GM23338 (cell line): ENCODE measurements around the gene PLA2G6. TPM values are rescaled to one million over a fixed set of nuclear protein-coding genes. Genes with fewer than 3 reads are reported as not detected.

Source experiments
- ATAC-seq: fragments of 200-7000 bp; cut with Tn5 transposase; 3 replicates; pipeline ENCODE4 v1.9.1; 2020
- DNase-seq: peaks from one replicate; pipeline ENCODE4 v3.0.0-alpha.2; 2015; ENCODE audit warnings: low spot score
- H2AFZ ChIP-seq: fragments of 200-600 bp; sonication (generic); 2 replicates; pipeline ENCODE4 v1.8.0; 2016; ENCODE audit warnings: antibody characterized with exemption, mild to moderate bottlenecking, moderate library complexity
- H3F3A ChIP-seq: fragments of 200-600 bp; sonication (generic); replicated peaks from 2 replicates; pipeline ENCODE4 v1.8.0; 2017; ENCODE audit warnings: antibody characterized with exemption, mixed run types, low read depth
- H3K27ac ChIP-seq: fragments of 200-600 bp; sonication (generic); 2 replicates; pipeline ENCODE4 v1.6.1; 2016; ENCODE audit warnings: low read depth
- H3K27me3 ChIP-seq: fragments of 200-600 bp; sonication (generic); 2 replicates; pipeline ENCODE4 v1.8.0; 2016; ENCODE audit warnings: mild to moderate bottlenecking, mixed run types, moderate library complexity; ENCODE audit not compliant: insufficient read depth
- H3K36me3 ChIP-seq: fragments of 200-600 bp; sonication (generic); 2 replicates; pipeline ENCODE4 v1.8.0; 2016; ENCODE audit warnings: mild to moderate bottlenecking; ENCODE audit not compliant: insufficient read depth
- H3K4me1 ChIP-seq: fragments of 200-600 bp; sonication (generic); 2 replicates; pipeline ENCODE4 v1.8.0; 2016; ENCODE audit warnings: mild to moderate bottlenecking, moderate library complexity; ENCODE audit not compliant: insufficient read depth
- H3K4me2 ChIP-seq: fragments of 200-600 bp; sonication (generic); 2 replicates; pipeline ENCODE4 v1.7.1; 2017; ENCODE audit warnings: mixed run types
- H3K4me3 ChIP-seq: fragments of 200-600 bp; sonication (generic); 2 replicates; pipeline ENCODE4 v1.6.1; 2016; ENCODE audit warnings: mixed run types
- H3K79me2 ChIP-seq: fragments of 200-600 bp; sonication (generic); replicated peaks from 2 replicates; pipeline ENCODE4 v1.8.0; 2017; ENCODE audit warnings: mild to moderate bottlenecking; ENCODE audit not compliant: insufficient read depth
- H3K9me2 ChIP-seq: fragments of 200-600 bp; sonication (generic); 2 replicates; pipeline ENCODE4 v1.8.0; 2017; ENCODE audit not compliant: insufficient read depth
- H4K20me1 ChIP-seq: fragments of 200-600 bp; sonication (generic); replicated peaks from 2 replicates; pipeline ENCODE4 v1.8.0; 2017; ENCODE audit warnings: mild to moderate bottlenecking; ENCODE audit not compliant: insufficient read depth
- H3K27ac Mint-ChIP-seq: 2 replicates; pipeline ENCODE4 v1.8.0; 2020; ENCODE audit warnings: inconsistent platforms, mild to moderate bottlenecking, moderate library complexity, mixed read lengths
- H3K27me3 Mint-ChIP-seq: 3 replicates; pipeline ENCODE4 v1.8.0; 2022; ENCODE audit warnings: low read depth, mild to moderate bottlenecking, moderate library complexity, mixed read lengths, inconsistent platforms; ENCODE audit not compliant: insufficient read depth, poor library complexity
- H3K36me3 Mint-ChIP-seq: 3 replicates; pipeline ENCODE4 v1.8.0; 2021; ENCODE audit warnings: low read depth, mild to moderate bottlenecking, inconsistent platforms, moderate library complexity, mixed read lengths
- H3K4me1 Mint-ChIP-seq: 3 replicates; pipeline ENCODE4 v1.8.0; 2020; ENCODE audit warnings: mild to moderate bottlenecking, inconsistent platforms, mixed read lengths
- H3K4me3 Mint-ChIP-seq: 3 replicates; pipeline ENCODE4 v1.8.0; 2021; ENCODE audit warnings: moderate library complexity, mild to moderate bottlenecking, inconsistent platforms, mixed read lengths
- H3K9me3 Mint-ChIP-seq: 3 replicates; pipeline ENCODE4 v1.8.0; 2020; ENCODE audit warnings: moderate library complexity, mild to moderate bottlenecking, inconsistent platforms, mixed read lengths
- CREB1 ChIP-seq: fragments of 250-450 bp; sonication (Bioruptor Pico); IDR thresholded peaks from 2 replicates; pipeline ENCODE4 v1.5.0; 2020; ENCODE audit warnings: low read depth, mild to moderate bottlenecking, moderate library complexity
- EZH2 ChIP-seq: fragments of 200-600 bp; sonication (generic); IDR thresholded peaks from one replicate; pipeline ENCODE4 v1.8.0; 2017; ENCODE audit warnings: antibody characterized with exemption, mild to moderate bottlenecking, low read depth; ENCODE audit not compliant: unreplicated experiment
- EZH2phosphoT487 ChIP-seq: fragments of 200-600 bp; sonication (generic); IDR thresholded peaks from one replicate; pipeline ENCODE4 v1.8.1; 2018; ENCODE audit warnings: antibody characterized with exemption; ENCODE audit not compliant: unreplicated experiment
- JUNB ChIP-seq: IDR thresholded peaks from one replicate; pipeline ENCODE4 v1.6.1; 2016; ENCODE audit warnings: antibody characterized with exemption; ENCODE audit not compliant: unreplicated experiment
- NANOG ChIP-seq: IDR thresholded peaks from 2 replicates; pipeline ENCODE4 v1.6.1; 2016; ENCODE audit warnings: antibody characterized with exemption, borderline replicate concordance
- POLR2AphosphoS5 ChIP-seq: IDR thresholded peaks from 2 replicates; pipeline ENCODE4 v1.6.1; 2016; ENCODE audit warnings: antibody characterized with exemption, low read depth
- STAT1 ChIP-seq: IDR thresholded peaks from one replicate; pipeline ENCODE4 v1.6.1; 2016; ENCODE audit warnings: antibody characterized with exemption; ENCODE audit not compliant: unreplicated experiment
- ZNF114 ChIP-seq: fragments of 250-450 bp; sonication (Bioruptor Pico); IDR thresholded peaks from 2 replicates; pipeline ENCODE4 v1.5.0; 2020; ENCODE audit warnings: mild to moderate bottlenecking, moderate library complexity
- ZNF331 ChIP-seq: fragments of 250-450 bp; sonication (Bioruptor Pico); IDR thresholded peaks from 2 replicates; pipeline ENCODE4 v1.5.0; 2020; ENCODE audit warnings: low read depth, mild to moderate bottlenecking, moderate library complexity
- polyA plus RNA-seq: library from polyadenylated mRNA; unstranded; fragments of >200 nt; fragmentation: Nextera tagmentation; extraction: Ambion mirVana; gene quantifications from 2 replicates; pipeline ENCODE4 v1.2.1, GENCODE V29; 2016
- total RNA-seq: library from RNA; depleted of rRNA; stranded (reverse); fragments of >200 nt; shearing (Covaris generic); gene quantifications from 2 replicates; pipeline ENCODE4 v1.2.3, GENCODE V29; 2014
- TF ChIP-seq, protein P1 (sequence below): IDR thresholded peaks from 2 replicates; pipeline ENCODE4 v1.6.1; 2016; ENCODE audit warnings: antibody characterized with exemption
- TF ChIP-seq, protein P2 (sequence below): fragments of 250-450 bp; sonication (Bioruptor Pico); IDR thresholded peaks from 2 replicates; pipeline ENCODE4 v1.5.0; 2020; ENCODE audit warnings: mild to moderate bottlenecking, moderate library complexity
- TF ChIP-seq, protein P3 (sequence below), 2 experiments: fragments of 200-600 bp in 1 of 2; sonication (generic) in 1 of 2; conservative IDR thresholded peaks; 2 replicates each; pipeline versions ENCODE4 v1.5.1 to v1.6.1; 2016 to 2017; ENCODE audit warnings: antibody characterized with exemption in 2 of 2, low read depth in 2 of 2, mild to moderate bottlenecking in 2 of 2, moderate library complexity in 1 of 2
- TF ChIP-seq, protein P4 (sequence below): IDR thresholded peaks from one replicate; pipeline ENCODE4 v1.6.1; 2018; ENCODE audit warnings: antibody characterized with exemption; ENCODE audit not compliant: unreplicated experiment

The PLA2G6 gene
- total and polyA plus RNA-seq, 2 experiments from 2014 or later: 4.5 to 12.6 TPM

DNA sequence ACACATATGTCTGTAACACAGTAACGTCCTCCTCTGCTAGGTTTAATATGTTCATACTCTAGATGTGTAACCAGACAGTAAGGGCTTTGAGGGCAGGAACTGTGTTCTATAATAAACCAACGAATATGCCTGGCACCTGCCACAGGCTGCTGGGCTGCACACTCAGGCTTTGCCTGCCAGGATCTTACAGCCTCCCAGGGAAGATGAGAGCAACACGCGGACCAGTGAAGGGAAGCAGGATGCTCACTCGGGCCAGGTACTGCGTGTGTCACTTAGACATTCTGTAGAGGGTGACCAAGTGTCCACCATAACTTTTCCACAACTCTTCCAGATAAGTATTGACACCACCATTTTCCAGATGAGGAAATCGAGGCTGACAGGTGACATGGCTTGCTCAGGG is 49.5 kb downstream of the PLA2G6 start:
- peaks cover 8% of the 10 kb centered on the region for H3K27me3 Mint-ChIP-seq
- H3K4me3 Mint-ChIP-seq: no peak overlapping the region
- Histone ChIP-seq H3K36me3 (no peaks in the 10 kb centered on the region), H3K4me1 (no peaks in the 10 kb centered on the region), H3K4me2 (no peak overlapping the region), H2AFZ (no peak overlapping the region), H3K79me2 (no peaks in the 10 kb centered on the region), H3K4me3 (no peak overlapping the region), H4K20me1 (no peaks in the 10 kb centered on the region), H3K9me2 (no peaks in the 10 kb centered on the region), H3K27ac (no peak overlapping the region), H3K27me3 (no peaks in the 10 kb centered on the region), H3F3A (no peaks in the 10 kb centered on the region)
- ATAC-seq (no peak), DNase-seq (no peak)
- H3K36me3 Mint-ChIP-seq: peaks cover 3% of the 10 kb centered on the region; the same call in 1 of the 3 replicates
- H3K4me1 Mint-ChIP-seq: no peaks in the 10 kb centered on the region; the same call in 2 of the 3 replicates
- no peaks in the 10 kb centered on the region for H3K9me3 Mint-ChIP-seq
- TF ChIP-seq STAT1 (no peak), JUNB (no peak), EZH2phosphoT487 (no peak), EZH2 (no peak), NANOG (no peak), ZNF114 (CRISPR knock-in tag) (no peak), ZNF331 (CRISPR knock-in tag) (no peak), POLR2AphosphoS5 (no peak), CREB1 (CRISPR knock-in tag) (no peak)
- TF ChIP-seq, protein P1, sequence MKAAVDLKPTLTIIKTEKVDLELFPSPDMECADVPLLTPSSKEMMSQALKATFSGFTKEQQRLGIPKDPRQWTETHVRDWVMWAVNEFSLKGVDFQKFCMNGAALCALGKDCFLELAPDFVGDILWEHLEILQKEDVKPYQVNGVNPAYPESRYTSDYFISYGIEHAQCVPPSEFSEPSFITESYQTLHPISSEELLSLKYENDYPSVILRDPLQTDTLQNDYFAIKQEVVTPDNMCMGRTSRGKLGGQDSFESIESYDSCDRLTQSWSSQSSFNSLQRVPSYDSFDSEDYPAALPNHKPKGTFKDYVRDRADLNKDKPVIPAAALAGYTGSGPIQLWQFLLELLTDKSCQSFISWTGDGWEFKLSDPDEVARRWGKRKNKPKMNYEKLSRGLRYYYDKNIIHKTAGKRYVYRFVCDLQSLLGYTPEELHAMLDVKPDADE: no peak
- TF ChIP-seq, protein P2, sequence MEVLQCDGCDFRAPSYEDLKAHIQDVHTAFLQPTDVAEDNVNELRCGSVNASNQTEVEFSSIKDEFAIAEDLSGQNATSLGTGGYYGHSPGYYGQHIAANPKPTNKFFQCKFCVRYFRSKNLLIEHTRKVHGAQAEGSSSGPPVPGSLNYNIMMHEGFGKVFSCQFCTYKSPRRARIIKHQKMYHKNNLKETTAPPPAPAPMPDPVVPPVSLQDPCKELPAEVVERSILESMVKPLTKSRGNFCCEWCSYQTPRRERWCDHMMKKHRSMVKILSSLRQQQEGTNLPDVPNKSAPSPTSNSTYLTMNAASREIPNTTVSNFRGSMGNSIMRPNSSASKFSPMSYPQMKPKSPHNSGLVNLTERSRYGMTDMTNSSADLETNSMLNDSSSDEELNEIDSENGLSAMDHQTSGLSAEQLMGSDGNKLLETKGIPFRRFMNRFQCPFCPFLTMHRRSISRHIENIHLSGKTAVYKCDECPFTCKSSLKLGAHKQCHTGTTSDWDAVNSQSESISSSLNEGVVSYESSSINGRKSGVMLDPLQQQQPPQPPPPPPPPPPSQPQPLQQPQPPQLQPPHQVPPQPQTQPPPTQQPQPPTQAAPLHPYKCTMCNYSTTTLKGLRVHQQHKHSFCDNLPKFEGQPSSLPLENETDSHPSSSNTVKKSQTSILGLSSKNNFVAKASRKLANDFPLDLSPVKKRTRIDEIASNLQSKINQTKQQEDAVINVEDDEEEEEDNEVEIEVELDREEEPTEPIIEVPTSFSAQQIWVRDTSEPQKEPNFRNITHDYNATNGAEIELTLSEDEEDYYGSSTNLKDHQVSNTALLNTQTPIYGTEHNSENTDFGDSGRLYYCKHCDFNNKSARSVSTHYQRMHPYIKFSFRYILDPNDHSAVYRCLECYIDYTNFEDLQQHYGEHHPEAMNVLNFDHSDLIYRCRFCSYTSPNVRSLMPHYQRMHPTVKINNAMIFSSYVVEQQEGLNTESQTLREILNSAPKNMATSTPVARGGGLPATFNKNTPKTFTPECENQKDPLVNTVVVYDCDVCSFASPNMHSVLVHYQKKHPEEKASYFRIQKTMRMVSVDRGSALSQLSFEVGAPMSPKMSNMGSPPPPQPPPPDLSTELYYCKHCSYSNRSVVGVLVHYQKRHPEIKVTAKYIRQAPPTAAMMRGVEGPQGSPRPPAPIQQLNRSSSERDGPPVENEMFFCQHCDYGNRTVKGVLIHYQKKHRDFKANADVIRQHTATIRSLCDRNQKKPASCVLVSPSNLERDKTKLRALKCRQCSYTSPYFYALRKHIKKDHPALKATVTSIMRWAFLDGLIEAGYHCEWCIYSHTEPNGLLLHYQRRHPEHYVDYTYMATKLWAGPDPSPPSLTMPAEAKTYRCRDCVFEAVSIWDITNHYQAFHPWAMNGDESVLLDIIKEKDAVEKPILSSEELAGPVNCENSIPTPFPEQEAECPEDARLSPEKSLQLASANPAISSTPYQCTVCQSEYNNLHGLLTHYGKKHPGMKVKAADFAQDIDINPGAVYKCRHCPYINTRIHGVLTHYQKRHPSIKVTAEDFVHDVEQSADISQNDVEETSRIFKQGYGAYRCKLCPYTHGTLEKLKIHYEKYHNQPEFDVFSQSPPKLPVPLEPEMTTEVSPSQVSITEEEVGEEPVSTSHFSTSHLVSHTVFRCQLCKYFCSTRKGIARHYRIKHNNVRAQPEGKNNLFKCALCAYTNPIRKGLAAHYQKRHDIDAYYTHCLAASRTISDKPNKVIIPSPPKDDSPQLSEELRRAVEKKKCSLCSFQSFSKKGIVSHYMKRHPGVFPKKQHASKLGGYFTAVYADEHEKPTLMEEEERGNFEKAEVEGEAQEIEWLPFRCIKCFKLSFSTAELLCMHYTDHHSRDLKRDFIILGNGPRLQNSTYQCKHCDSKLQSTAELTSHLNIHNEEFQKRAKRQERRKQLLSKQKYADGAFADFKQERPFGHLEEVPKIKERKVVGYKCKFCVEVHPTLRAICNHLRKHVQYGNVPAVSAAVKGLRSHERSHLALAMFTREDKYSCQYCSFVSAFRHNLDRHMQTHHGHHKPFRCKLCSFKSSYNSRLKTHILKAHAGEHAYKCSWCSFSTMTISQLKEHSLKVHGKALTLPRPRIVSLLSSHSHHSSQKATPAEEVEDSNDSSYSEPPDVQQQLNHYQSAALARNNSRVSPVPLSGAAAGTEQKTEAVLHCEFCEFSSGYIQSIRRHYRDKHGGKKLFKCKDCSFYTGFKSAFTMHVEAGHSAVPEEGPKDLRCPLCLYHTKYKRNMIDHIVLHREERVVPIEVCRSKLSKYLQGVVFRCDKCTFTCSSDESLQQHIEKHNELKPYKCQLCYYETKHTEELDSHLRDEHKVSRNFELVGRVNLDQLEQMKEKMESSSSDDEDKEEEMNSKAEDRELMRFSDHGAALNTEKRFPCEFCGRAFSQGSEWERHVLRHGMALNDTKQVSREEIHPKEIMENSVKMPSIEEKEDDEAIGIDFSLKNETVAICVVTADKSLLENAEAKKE (CRISPR knock-in tag): no peak
- TF ChIP-seq, protein P3, sequence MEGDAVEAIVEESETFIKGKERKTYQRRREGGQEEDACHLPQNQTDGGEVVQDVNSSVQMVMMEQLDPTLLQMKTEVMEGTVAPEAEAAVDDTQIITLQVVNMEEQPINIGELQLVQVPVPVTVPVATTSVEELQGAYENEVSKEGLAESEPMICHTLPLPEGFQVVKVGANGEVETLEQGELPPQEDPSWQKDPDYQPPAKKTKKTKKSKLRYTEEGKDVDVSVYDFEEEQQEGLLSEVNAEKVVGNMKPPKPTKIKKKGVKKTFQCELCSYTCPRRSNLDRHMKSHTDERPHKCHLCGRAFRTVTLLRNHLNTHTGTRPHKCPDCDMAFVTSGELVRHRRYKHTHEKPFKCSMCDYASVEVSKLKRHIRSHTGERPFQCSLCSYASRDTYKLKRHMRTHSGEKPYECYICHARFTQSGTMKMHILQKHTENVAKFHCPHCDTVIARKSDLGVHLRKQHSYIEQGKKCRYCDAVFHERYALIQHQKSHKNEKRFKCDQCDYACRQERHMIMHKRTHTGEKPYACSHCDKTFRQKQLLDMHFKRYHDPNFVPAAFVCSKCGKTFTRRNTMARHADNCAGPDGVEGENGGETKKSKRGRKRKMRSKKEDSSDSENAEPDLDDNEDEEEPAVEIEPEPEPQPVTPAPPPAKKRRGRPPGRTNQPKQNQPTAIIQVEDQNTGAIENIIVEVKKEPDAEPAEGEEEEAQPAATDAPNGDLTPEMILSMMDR (conservative IDR thresholded peaks at IDR 0.05; ENCODE audit: low read depth in 2 of 2): no peak
- TF ChIP-seq, protein P4, sequence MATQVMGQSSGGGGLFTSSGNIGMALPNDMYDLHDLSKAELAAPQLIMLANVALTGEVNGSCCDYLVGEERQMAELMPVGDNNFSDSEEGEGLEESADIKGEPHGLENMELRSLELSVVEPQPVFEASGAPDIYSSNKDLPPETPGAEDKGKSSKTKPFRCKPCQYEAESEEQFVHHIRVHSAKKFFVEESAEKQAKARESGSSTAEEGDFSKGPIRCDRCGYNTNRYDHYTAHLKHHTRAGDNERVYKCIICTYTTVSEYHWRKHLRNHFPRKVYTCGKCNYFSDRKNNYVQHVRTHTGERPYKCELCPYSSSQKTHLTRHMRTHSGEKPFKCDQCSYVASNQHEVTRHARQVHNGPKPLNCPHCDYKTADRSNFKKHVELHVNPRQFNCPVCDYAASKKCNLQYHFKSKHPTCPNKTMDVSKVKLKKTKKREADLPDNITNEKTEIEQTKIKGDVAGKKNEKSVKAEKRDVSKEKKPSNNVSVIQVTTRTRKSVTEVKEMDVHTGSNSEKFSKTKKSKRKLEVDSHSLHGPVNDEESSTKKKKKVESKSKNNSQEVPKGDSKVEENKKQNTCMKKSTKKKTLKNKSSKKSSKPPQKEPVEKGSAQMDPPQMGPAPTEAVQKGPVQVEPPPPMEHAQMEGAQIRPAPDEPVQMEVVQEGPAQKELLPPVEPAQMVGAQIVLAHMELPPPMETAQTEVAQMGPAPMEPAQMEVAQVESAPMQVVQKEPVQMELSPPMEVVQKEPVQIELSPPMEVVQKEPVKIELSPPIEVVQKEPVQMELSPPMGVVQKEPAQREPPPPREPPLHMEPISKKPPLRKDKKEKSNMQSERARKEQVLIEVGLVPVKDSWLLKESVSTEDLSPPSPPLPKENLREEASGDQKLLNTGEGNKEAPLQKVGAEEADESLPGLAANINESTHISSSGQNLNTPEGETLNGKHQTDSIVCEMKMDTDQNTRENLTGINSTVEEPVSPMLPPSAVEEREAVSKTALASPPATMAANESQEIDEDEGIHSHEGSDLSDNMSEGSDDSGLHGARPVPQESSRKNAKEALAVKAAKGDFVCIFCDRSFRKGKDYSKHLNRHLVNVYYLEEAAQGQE: no peak
- no peak overlapping the region for H3K27ac Mint-ChIP-seq
